ENCODE measurements around the gene TP53I13.
A peak's percentile ranks its signal among the peaks of the same experiment; 100 is the strongest.

TP53I13 gene

GRCh38 chr17:29592850-29593551, 24.5 kb downstream of the TP53I13 start, which contains the start of gene ANKRD13B:
Gene ANKRD13B, plus strand, starts transcription at chr17:29593132. Its CDS starts 490 bp downstream, at chr17:29593622.
- FAIRE-seq: peak; percentile 48
- TF ChIP-seq POLR2A (IDR thresholded peaks at IDR 0.05; ENCODE audit: low read depth, low read length): no peak
- no peak for TF ChIP-seq POLR2AphosphoS5 (IDR thresholded peaks at IDR 0.05; ENCODE audit: low read depth, low read length)
- no peak for TF ChIP-seq TAF1 (IDR thresholded peaks at IDR 0.05; ENCODE audit: borderline replicate concordance, low read depth, low read length)
- no peak for DNase-seq (ENCODE audit: insufficient read length)

DNA sequence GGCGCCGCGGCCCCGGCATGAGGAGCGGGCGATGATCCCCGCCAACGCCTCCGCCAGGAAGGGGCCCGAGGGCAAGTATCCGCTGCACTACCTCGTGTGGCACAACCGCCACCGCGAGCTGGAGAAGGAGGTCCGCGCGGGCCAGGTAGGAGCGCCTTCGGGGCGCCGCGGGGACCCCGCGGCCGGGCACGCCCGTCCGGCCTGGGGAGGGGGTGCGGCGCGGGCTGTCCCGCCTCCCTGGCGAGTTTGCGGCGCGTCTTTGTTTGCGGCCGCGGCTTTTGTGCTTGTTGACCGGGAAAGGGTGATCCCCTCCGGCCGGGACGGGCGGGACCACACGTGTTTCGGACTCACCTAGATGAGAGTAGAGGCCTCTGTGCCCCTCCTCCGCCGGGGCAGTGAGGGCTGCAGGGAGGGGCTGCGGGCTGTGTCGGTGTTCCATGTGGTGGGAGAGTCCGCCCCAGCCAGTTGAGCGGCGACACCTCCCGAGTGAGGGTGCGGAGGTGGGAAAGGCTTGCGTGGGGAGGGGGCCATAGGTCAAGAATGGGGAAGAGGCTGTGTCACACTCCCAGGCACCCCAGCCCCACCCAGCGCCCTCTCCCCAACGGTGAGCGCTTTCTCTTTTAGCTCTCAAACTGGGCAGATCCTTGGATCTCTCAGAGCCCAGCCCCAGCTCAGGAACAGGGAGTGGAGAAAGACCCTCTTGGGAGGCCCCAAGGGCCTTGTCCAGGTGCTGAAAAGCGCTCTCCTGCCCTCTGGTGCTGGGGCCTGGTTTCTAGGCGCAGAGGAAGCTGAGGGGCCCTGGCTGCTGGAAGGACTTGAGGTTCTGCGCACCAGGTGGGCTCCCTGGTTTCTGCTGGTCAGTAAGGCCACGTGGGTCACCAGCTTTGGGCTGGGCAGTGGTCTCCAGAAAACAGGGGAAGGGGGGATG, 25.4 kb downstream of the TP53I13 start:
- peak; percentile 61 for FAIRE-seq
- DNase-seq (ENCODE audit: insufficient read length): no peak
- TF ChIP-seq TAF1 (IDR thresholded peaks at IDR 0.05; ENCODE audit: borderline replicate concordance, low read depth, low read length) (no peak), POLR2A (IDR thresholded peaks at IDR 0.05; ENCODE audit: low read depth, low read length) (no peak), POLR2AphosphoS5 (IDR thresholded peaks at IDR 0.05; ENCODE audit: low read depth, low read length) (no peak)

DNA sequence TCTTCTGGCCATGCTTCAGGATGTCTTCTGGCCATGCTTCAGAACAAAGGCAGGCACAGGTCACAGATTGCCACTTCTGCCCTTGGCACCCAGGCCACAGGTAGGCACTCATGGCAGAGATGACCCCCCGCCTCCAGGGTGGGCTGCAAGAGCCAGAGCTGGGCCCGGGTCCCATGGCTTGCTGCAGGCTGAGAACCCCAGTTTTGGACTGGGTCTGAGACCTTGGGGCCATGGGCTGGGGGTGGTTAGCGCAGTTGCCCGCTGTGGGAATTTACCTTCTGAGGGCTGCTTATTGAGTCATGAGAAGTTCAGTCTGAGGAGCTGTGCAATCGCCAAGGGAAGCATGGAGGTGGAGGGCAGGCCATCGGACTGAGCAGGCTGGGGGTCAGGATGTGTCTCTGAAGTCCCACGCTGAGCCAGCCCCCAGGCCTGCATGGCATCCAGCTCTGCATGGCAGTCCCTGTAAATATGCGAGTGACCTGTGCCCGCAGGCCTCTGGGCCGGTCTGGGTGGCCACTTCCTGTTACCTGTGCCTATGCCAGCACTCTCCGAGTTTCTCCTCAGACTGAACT, 26.1 kb downstream of the TP53I13 start:
- FAIRE-seq (no peak), DNase-seq (ENCODE audit: insufficient read length) (no peak)

DNA sequence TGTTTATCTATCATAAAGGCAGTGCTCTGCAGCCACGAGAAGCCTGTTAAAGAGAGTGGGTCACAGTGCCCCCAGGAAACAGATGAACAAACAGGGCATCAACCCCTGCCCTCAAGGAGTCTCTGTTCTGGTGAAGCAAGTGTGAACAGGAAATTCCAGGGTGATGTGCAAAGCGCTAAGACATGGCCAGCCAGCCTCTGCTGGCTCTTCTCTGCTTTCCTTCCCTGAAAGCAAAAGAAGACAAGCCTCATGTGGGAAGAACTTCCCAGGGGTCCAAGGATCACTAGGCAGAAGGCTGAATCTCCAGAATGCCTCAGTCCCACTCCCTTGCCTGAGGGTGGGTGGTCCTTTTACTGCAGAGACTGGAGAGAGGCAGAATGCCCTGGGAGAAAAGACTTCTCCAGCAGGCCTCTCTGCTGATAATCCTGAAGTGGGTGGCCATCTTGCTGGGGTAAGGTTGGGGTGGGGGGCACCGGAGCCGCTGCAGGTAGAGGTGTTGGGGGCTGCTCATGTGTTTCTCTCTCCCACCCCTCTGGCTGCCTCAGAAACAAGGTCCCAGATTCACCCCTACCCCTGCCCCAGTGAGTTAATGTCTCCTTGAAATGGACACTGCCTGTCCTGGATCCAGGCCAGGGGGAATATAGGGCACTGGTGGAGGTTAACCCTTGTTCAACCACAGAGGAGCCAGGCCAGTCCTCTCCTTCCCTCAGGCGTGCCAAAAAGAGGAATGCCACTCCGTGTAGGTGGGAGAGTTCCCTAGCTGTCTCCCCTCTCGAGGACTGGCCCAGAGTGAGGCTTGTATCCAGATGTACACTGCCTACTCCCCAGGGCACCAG, 26.8 kb downstream of the TP53I13 start:
- no peak for FAIRE-seq

More for the DNA sequence above, 26.1 kb downstream of the TP53I13 start:
- TF ChIP-seq POLR2A (IDR thresholded peaks at IDR 0.05; ENCODE audit: low read depth, low read length): no peak
- TF ChIP-seq POLR2AphosphoS5 (IDR thresholded peaks at IDR 0.05; ENCODE audit: low read depth, low read length): no peak
- no peak for TF ChIP-seq TAF1 (IDR thresholded peaks at IDR 0.05; ENCODE audit: borderline replicate concordance, low read depth, low read length)

GRCh38 chr17:29595943-29596774, 27.7 kb downstream of the TP53I13 start:
- no peak for FAIRE-seq
- no peak for TF ChIP-seq POLR2A (IDR thresholded peaks at IDR 0.05; ENCODE audit: low read depth, low read length)
- TF ChIP-seq TAF1 (IDR thresholded peaks at IDR 0.05; ENCODE audit: borderline replicate concordance, low read depth, low read length): no peak
- no peak for TF ChIP-seq POLR2AphosphoS5 (IDR thresholded peaks at IDR 0.05; ENCODE audit: low read depth, low read length)
- no peak for DNase-seq (ENCODE audit: insufficient read length)

More for the DNA sequence above, 26.8 kb downstream of the TP53I13 start:
- DNase-seq (ENCODE audit: insufficient read length): no peak
- no peak for TF ChIP-seq POLR2AphosphoS5 (IDR thresholded peaks at IDR 0.05; ENCODE audit: low read depth, low read length)
- TF ChIP-seq TAF1 (IDR thresholded peaks at IDR 0.05; ENCODE audit: borderline replicate concordance, low read depth, low read length): no peak
- no peak for TF ChIP-seq POLR2A (IDR thresholded peaks at IDR 0.05; ENCODE audit: low read depth, low read length)

- FAIRE-seq (no peak), DNase-seq (ENCODE audit: insufficient read length) (no peak)
- TF ChIP-seq POLR2AphosphoS5 (IDR thresholded peaks at IDR 0.05; ENCODE audit: low read depth, low read length) (no peak), TAF1 (IDR thresholded peaks at IDR 0.05; ENCODE audit: borderline replicate concordance, low read depth, low read length) (no peak), POLR2A (IDR thresholded peaks at IDR 0.05; ENCODE audit: low read depth, low read length) (no peak)
Observed at GRCh38 chr17:29596811-29597210, 28.3 kb downstream of the TP53I13 start.

DNA sequence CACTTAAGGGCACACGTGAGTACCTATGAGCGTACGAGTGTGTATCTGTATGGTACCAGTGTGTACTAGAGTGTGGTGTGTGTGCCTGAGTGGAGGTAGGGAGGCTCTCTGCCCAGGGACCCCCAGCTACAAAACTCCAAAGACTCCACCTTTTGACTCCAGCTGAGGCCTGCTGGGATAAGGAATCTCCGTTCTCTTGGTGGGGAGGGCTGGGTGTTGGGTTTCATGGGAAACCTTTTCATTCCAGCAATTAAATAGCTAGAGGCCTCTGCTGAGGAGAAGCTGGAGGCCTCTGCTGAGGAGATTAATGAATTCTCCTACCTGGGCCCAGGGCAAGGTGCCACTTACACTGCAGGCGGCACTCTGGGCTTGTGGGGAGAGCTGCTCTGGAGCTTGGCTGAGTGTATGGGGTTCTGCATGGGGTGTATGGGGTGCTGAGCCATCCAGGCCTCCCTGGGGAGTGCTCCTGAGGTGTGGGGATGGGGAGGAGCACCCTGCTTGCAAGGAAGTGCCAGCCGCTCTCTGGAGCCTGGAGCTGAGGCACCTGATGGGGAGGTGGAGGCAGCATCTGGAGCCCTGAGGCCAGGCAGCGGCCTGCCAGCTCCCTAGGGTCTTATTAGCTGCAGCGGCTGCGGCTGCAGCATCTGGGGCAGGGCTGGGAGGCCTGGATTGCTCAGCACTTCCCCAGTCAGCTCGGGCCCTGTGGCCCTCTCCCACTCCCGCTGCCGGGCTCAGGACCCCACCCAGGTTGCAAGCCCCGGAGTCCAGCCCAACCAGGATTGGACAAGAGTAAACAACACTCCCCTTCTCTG, 29.1 kb downstream of the TP53I13 start:
- DNase-seq (ENCODE audit: insufficient read length) (no peak), FAIRE-seq (no peak)
- TF ChIP-seq POLR2AphosphoS5 (IDR thresholded peaks at IDR 0.05; ENCODE audit: low read depth, low read length) (no peak), TAF1 (IDR thresholded peaks at IDR 0.05; ENCODE audit: borderline replicate concordance, low read depth, low read length) (no peak), POLR2A (IDR thresholded peaks at IDR 0.05; ENCODE audit: low read depth, low read length) (no peak)

DNA sequence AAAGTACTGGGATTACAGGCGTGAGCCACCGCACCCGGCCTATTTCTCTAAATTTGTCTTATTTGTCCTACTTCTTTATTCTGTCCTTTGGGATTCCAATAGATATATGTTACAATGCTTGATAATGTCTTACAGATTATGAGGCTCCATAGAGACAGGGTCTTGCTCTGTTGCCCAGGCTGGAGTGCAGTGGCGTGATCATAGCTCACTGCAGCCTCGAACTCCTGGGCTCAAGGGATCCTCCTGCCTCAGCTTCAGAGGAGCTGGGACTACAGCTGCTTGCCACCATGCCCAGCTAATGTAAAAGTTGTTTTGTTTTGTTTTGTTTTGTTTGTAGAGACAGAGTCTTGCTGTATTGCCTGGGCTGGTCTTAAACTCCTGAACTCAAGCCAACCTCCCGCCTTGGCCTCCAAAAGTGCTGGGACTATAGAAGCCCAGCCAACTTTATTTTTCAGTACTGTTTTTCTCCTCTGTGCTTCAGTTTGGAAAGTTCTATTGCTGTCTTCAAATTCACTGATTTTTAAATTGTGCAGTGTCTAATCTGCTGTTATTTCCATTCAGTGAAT, 34.7 kb downstream of the TP53I13 start:
- TF ChIP-seq POLR2AphosphoS5 (IDR thresholded peaks at IDR 0.05; ENCODE audit: low read depth, low read length) (no peak), TAF1 (IDR thresholded peaks at IDR 0.05; ENCODE audit: borderline replicate concordance, low read depth, low read length) (no peak), POLR2A (IDR thresholded peaks at IDR 0.05; ENCODE audit: low read depth, low read length) (no peak)
- FAIRE-seq (no peak), DNase-seq (ENCODE audit: insufficient read length) (no peak)

- TF ChIP-seq TAF1 (IDR thresholded peaks at IDR 0.05; ENCODE audit: borderline replicate concordance, low read depth, low read length) (no peak), POLR2A (IDR thresholded peaks at IDR 0.05; ENCODE audit: low read depth, low read length) (no peak), POLR2AphosphoS5 (IDR thresholded peaks at IDR 0.05; ENCODE audit: low read depth, low read length) (no peak)
- no peak for FAIRE-seq
- no peak for DNase-seq (ENCODE audit: insufficient read length)
Observed at GRCh38 chr17:29607557-29608195, 39.2 kb downstream of the TP53I13 start.
